HUES48 (cell line): Measurements from ENCODE around the gene LCN6.

Source experiments
- H3K27ac ChIP-seq: one replicate; pipeline ENCODE4 v1.7.0; 2013; ENCODE audit warnings: low read depth, low read length, inconsistent platforms
- H3K27me3 ChIP-seq: 2 replicates; pipeline ENCODE4 v1.6.1; 2013; ENCODE audit warnings: mild to moderate bottlenecking, low read length; ENCODE audit not compliant: control insufficient read depth, insufficient read depth
- H3K36me3 ChIP-seq: 2 replicates; pipeline ENCODE4 v1.6.1; 2013; ENCODE audit warnings: low read length; ENCODE audit not compliant: control insufficient read depth, insufficient read depth
- H3K4me1 ChIP-seq: 2 replicates; pipeline ENCODE4 v1.6.1; 2013; ENCODE audit warnings: mild to moderate bottlenecking, low read length; ENCODE audit not compliant: control insufficient read depth, insufficient read depth
- H3K4me3 ChIP-seq: 2 replicates; pipeline ENCODE4 v1.5.1; 2013; ENCODE audit warnings: mild to moderate bottlenecking, low read depth, low read length
- H3K9ac ChIP-seq: 2 replicates; pipeline ENCODE4 v1.6.1; 2013; ENCODE audit warnings: mild to moderate bottlenecking, low read depth, low read length, moderate library complexity
- H3K9me3 ChIP-seq: 2 replicates; pipeline ENCODE4 v1.6.1; 2013; ENCODE audit warnings: low read length; ENCODE audit not compliant: control insufficient read depth, insufficient read depth

The LCN6 gene

GRCh38 chr9:136740971-136741882 lies 7.1 kb downstream of the LCN6 start:
- Histone ChIP-seq H3K36me3 (no peaks in the 10 kb centered on the region), H3K27ac (no peak overlapping the region), H3K9ac (no peak overlapping the region), H3K4me1 (no peaks in the 10 kb centered on the region), H3K27me3 (no peaks in the 10 kb centered on the region), H3K9me3 (no peaks in the 10 kb centered on the region), H3K4me3 (no peak overlapping the region)

- no peaks in the 10 kb centered on the region for H3K9me3 ChIP-seq
- no peaks in the 10 kb centered on the region for H3K27me3 ChIP-seq
- H3K9ac ChIP-seq = no peak overlapping the region
- no peak overlapping the region for H3K4me3 ChIP-seq
- no peak overlapping the region for H3K27ac ChIP-seq
- no peaks in the 10 kb centered on the region for H3K4me1 ChIP-seq
- no peaks in the 10 kb centered on the region for H3K36me3 ChIP-seq
Measured at GRCh38 chr9:136740491-136740890, 7.8 kb downstream of the LCN6 start.

- Histone ChIP-seq H3K4me1 (no peaks in the 10 kb centered on the region), H3K36me3 (no peaks in the 10 kb centered on the region), H3K9ac (no peak overlapping the region), H3K4me3 (no peak overlapping the region), H3K9me3 (no peaks in the 10 kb centered on the region), H3K27me3 (no peaks in the 10 kb centered on the region), H3K27ac (no peak overlapping the region)
Measured at GRCh38 chr9:136740069-136740468, 8.3 kb downstream of the LCN6 start.

DNA sequence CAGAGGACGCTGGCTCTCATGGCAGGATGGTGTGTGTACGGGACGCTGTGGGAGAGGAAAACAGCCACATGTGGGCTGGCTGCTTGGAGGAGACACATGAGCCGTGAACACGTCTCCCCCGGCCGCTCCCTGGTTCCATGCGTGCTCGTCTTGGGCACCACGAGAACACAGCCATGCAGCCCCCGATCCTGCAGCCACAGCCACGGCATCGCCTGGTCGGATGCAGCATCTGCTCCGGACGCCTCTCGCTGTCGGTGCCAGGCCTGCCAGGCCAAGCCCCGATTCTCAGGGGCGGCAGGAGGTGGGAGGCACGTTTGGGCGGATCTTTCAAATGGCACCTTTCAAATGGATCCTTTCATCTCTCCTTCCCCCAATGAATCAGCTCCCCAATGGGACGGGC lies 8.8 kb downstream of the LCN6 start:
- Histone ChIP-seq H3K27me3 (no peaks in the 10 kb centered on the region), H3K9ac (no peak overlapping the region), H3K9me3 (no peaks in the 10 kb centered on the region), H3K27ac (no peak overlapping the region), H3K4me1 (no peaks in the 10 kb centered on the region), H3K36me3 (no peaks in the 10 kb centered on the region), H3K4me3 (no peak overlapping the region)

DNA sequence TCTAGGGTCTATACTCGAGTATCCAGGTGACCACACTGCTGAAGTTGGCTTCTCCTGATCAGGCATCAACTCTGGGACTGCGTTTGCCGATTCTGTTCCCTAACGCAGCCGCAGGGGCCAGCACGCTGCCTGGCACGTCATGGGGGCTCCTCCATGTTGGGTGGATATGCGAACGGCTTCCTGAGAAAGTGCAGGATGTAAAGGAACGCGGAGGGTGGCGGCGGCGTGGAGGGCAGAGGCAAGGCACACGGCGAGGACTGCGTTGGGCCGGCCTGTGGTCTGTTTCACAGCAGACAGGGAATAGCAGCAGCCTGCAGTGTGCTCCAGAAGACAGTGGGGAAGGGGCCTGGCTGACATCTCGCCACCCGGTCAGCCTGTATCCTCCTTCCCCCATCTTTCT lies 9.4 kb downstream of the LCN6 start:
- no peaks in the 10 kb centered on the region for H3K4me1 ChIP-seq
- H3K27ac ChIP-seq = no peak overlapping the region
- H3K9ac ChIP-seq = no peak overlapping the region
- H3K4me3 ChIP-seq = no peak overlapping the region
- no peaks in the 10 kb centered on the region for H3K9me3 ChIP-seq
- H3K27me3 ChIP-seq = no peaks in the 10 kb centered on the region
- H3K36me3 ChIP-seq = no peaks in the 10 kb centered on the region

GRCh38 chr9:136735812-136736480 lies 12.4 kb downstream of the LCN6 start:
- Histone ChIP-seq H3K27ac (no peak overlapping the region), H3K27me3 (no peaks in the 10 kb centered on the region), H3K4me1 (no peaks in the 10 kb centered on the region), H3K36me3 (no peaks in the 10 kb centered on the region), H3K9me3 (no peaks in the 10 kb centered on the region), H3K9ac (no peak overlapping the region), H3K4me3 (no peak overlapping the region)

DNA sequence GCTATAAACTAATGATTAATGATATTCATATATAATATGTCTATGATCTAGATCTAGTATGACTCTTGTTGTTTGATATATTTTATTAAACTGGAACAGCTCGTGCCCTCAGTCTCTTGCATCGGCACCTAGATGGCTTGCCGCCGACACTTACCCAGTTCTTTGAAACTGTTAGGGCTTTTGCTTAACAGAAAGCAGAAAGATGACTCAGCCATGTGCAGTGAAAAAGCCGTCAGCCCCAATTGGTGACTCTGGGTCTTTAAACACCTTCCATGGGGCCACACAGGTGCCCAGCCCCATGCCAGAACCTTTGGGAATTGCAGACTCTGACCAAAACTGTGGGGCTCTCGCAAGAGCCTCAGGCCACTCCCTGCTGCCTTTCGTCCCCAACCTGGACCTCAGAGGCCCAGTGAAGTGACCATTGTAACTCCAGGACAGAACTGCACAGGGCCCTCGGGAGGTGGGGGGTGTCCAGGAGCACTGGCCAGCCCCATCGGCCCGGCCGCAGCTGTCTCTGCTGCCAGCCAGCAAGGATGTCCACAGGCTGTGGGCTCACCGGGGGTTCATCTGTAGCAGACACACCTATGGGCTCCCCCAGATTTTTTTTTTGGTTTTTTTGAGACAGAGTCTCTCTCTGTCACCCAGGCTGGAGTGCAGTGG lies 13.4 kb downstream of the LCN6 start:
- Histone ChIP-seq H3K4me1 (no peaks in the 10 kb centered on the region), H3K4me3 (no peak overlapping the region), H3K27ac (no peak overlapping the region)

GRCh38 chr9:136733611-136734010 lies 14.7 kb downstream of the LCN6 start:
- no peaks in the 10 kb centered on the region for H3K36me3 ChIP-seq
- no peak overlapping the region for H3K4me3 ChIP-seq
- no peaks in the 10 kb centered on the region for H3K4me1 ChIP-seq
- H3K27me3 ChIP-seq = peaks cover 8% of the 10 kb centered on the region
- no peak overlapping the region for H3K27ac ChIP-seq
- no peak overlapping the region for H3K9ac ChIP-seq
- H3K9me3 ChIP-seq = no peaks in the 10 kb centered on the region

More for the DNA sequence above, 13.4 kb downstream of the LCN6 start:
- no peaks in the 10 kb centered on the region for H3K27me3 ChIP-seq
- H3K9me3 ChIP-seq = no peaks in the 10 kb centered on the region
- H3K36me3 ChIP-seq = no peaks in the 10 kb centered on the region
- no peak overlapping the region for H3K9ac ChIP-seq

GRCh38 chr9:136732444-136733178 lies 15.7 kb downstream of the LCN6 start:
- Histone ChIP-seq H3K9ac (no peak overlapping the region), H3K4me1 (no peaks in the 10 kb centered on the region), H3K36me3 (no peaks in the 10 kb centered on the region), H3K9me3 (no peaks in the 10 kb centered on the region), H3K27ac (no peak overlapping the region), H3K4me3 (no peak overlapping the region), H3K27me3 (peaks cover 8% of the 10 kb centered on the region)

GRCh38 chr9:136729926-136730325 lies 18.4 kb downstream of the LCN6 start:
- peaks cover 19% of the 10 kb centered on the region for H3K36me3 ChIP-seq
- peaks cover 8% of the 10 kb centered on the region for H3K27me3 ChIP-seq
- H3K9ac ChIP-seq = no peak overlapping the region
- peaks cover 12% of the 10 kb centered on the region for H3K4me1 ChIP-seq
- H3K27ac ChIP-seq = no peak overlapping the region
- H3K4me3 ChIP-seq = no peak overlapping the region
- H3K9me3 ChIP-seq = no peaks in the 10 kb centered on the region
